Osteocyte (in vitro differentiated cells): ENCODE data around the gene PCK1. TPM values are rescaled to one million over a fixed set of nuclear protein-coding genes. Genes with fewer than 3 reads are reported as not detected.

Experiments
- DNase-seq: peaks from one replicate; pipeline ENCODE4 v3.0.0; 2021; ENCODE audit warnings: mixed read lengths; ENCODE audit not compliant: unreplicated experiment; ENCODE audit errors: extremely low spot score
- H3K27ac Mint-ChIP-seq: one replicate; pipeline ENCODE4 v1.8.0; 2021; ENCODE audit warnings: mild to moderate bottlenecking, mixed read lengths; ENCODE audit not compliant: unreplicated experiment
- H3K27me3 Mint-ChIP-seq: one replicate; pipeline ENCODE4 v1.8.0; 2021; ENCODE audit warnings: mixed read lengths; ENCODE audit not compliant: unreplicated experiment
- H3K36me3 Mint-ChIP-seq: one replicate; pipeline ENCODE4 v1.8.0; 2021; ENCODE audit warnings: mixed read lengths; ENCODE audit not compliant: unreplicated experiment
- H3K4me1 Mint-ChIP-seq: one replicate; pipeline ENCODE4 v1.8.0; 2021; ENCODE audit warnings: mixed read lengths; ENCODE audit not compliant: unreplicated experiment
- H3K4me3 Mint-ChIP-seq: one replicate; pipeline ENCODE4 v1.8.0; 2021; ENCODE audit warnings: mild to moderate bottlenecking, moderate library complexity, mixed read lengths; ENCODE audit not compliant: unreplicated experiment
- H3K9me3 Mint-ChIP-seq: one replicate; pipeline ENCODE4 v1.8.0; 2021; ENCODE audit warnings: mixed read lengths; ENCODE audit not compliant: unreplicated experiment
- CTCF ChIP-seq: fragments of 200-600 bp; sonication (generic); IDR thresholded peaks from 2 replicates; pipeline ENCODE4 v1.5.0; 2021; ENCODE audit warnings: antibody characterized with exemption, mild to moderate bottlenecking, moderate library complexity
- total RNA-seq: library from RNA; stranded (reverse); gene quantifications from 2 replicates; pipeline ENCODE4 v1.2.1, GENCODE V29; 2021

The PCK1 gene
- total RNA-seq, 1 donor from 2014 or later = not detected

DNA sequence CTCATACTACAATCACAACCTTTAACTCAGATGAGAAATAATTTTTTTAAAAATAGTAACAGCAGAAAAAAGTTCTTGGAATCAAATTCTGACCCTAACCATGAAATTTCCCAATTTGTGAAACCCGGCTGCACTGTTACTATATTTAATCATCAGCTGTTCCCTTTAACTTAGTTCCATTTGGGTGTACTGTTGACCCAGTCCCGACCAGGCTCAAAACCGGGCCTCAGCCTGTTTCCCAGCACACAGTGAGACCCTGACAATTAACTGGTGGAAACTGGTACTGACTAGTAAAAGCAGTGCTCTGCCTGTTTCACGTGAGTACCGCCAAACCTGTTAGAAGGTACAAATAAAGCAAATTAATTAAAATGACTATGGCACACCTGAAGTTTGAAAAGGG lies 43.0 kb upstream of the PCK1 start:
- H3K36me3 Mint-ChIP-seq = no peaks in the 10 kb centered on the region
- H3K4me3 Mint-ChIP-seq = no peak overlapping the region
- TF ChIP-seq CTCF = no peak
- H3K9me3 Mint-ChIP-seq = no peaks in the 10 kb centered on the region
- no peak overlapping the region for H3K27ac Mint-ChIP-seq
- peaks cover 6% of the 10 kb centered on the region for H3K4me1 Mint-ChIP-seq
- DNase-seq = no peak
- peaks cover 10% of the 10 kb centered on the region for H3K27me3 Mint-ChIP-seq

- H3K27ac Mint-ChIP-seq = no peak overlapping the region
- H3K27me3 Mint-ChIP-seq = peaks cover 10% of the 10 kb centered on the region
- H3K4me1 Mint-ChIP-seq = no peaks in the 10 kb centered on the region
- no peak for DNase-seq
- no peak for TF ChIP-seq CTCF
- no peak overlapping the region for H3K4me3 Mint-ChIP-seq
- H3K9me3 Mint-ChIP-seq = no peaks in the 10 kb centered on the region
- H3K36me3 Mint-ChIP-seq = no peaks in the 10 kb centered on the region
These were observed 38.4 kb upstream of the PCK1 start for GRCh38 chr20:57522380-57523140.

DNA sequence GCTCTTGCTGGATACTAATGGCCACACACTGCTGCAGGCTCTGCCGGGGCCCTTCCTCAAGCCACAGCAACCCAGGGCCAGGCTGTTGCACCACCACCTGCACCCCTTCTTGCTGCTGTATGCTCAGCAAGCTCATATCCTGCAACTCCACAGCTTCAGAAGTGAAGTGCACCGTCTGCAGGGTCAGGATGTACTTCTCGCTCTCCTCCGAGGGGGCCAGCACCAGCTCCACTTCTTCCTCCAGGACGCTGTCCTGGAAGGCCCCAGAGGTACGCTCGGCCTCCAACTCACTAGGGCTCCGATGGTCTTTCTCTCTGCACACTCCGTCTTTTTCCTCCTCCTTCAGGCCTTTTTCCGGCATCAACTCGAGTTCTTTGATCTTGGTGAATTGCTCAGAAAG lies 37.1 kb upstream of the PCK1 start:
- peaks cover 12% of the 10 kb centered on the region for H3K27me3 Mint-ChIP-seq
- no peak overlapping the region for H3K4me3 Mint-ChIP-seq

GRCh38 chr20:57524511-57525176 lies 36.3 kb upstream of the PCK1 start, which contains the start of gene CTCFL:
Gene CTCFL, minus strand, starts transcription at chr20:57525140. Its CDS starts 935 bp downstream, at chr20:57524205.
- H3K4me3 Mint-ChIP-seq = no peak within 1 kb of the TSS
- peaks cover 12% of the 10 kb centered on the region for H3K27me3 Mint-ChIP-seq
- no peaks in the 10 kb centered on the region for H3K36me3 Mint-ChIP-seq
- H3K9me3 Mint-ChIP-seq = no peaks in the 10 kb centered on the region
- TF ChIP-seq CTCF = no peak
- DNase-seq = no peak
- no peak within 1 kb of the TSS for H3K27ac Mint-ChIP-seq
- H3K4me1 Mint-ChIP-seq = no peaks in the 10 kb centered on the region

More for the DNA sequence above, 37.1 kb upstream of the PCK1 start:
- Mint-ChIP-seq H3K27ac (no peak overlapping the region), H3K4me1 (no peaks in the 10 kb centered on the region), H3K36me3 (no peaks in the 10 kb centered on the region), H3K9me3 (no peaks in the 10 kb centered on the region)
- DNase-seq = no peak
- no peak for TF ChIP-seq CTCF
